NCI-H1105 treated with DMSO at 0.1 percent for 48 hours (cell line): Measurements from ENCODE around the gene MGAT4C.
"Not testable (repeated sequence)": the region's sequence is repeated elsewhere in the genome, so short reads cannot be mapped to it uniquely, and the experiment has no call there.

ENCODE experiments used
- DNase-seq: peaks from one replicate; lab custom pipeline; 2025; lab: John Stamatoyannopoulos, UW

MGAT4C gene

DNA sequence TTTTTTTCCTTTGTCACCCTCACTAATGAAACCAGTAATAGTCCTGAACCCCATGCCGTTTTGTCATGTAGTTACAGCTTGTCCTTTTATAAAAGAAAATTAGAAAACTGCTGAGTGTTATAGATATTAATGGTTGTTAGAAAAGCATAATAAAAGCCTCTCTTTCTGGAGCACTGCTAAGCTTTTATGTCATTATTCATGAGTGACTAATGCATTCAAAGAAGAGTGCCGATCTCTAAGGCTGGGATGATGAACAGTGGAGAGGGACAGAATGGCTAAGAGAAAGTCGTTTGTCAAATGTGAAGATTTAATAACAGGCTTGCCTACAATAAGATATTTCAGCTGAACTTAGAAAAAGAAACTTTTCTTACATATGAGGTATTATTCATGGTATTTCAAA, 121.6 kb downstream of the MGAT4C start:
- DNase-seq: peak; percentile 34

DNA sequence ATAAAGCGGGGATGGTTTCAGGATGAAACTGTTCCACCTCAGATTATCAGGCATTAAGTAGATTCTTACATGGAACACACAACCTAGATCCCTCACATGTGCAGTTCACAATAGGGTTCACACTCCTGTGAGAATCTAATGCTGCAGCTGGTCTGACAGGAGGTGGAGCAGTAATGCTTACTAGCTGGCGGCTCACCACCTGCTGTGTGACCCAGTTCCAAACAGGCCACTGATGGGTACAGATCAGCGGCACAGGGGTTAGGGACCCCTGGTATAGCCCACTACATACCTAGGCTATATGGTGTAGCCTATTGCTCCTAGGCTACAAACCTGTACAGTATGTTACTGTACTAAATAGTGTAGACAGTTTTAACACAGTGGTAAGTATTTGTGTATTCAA, 129.3 kb downstream of the MGAT4C start:
- not testable (repeated sequence) for DNase-seq

DNA sequence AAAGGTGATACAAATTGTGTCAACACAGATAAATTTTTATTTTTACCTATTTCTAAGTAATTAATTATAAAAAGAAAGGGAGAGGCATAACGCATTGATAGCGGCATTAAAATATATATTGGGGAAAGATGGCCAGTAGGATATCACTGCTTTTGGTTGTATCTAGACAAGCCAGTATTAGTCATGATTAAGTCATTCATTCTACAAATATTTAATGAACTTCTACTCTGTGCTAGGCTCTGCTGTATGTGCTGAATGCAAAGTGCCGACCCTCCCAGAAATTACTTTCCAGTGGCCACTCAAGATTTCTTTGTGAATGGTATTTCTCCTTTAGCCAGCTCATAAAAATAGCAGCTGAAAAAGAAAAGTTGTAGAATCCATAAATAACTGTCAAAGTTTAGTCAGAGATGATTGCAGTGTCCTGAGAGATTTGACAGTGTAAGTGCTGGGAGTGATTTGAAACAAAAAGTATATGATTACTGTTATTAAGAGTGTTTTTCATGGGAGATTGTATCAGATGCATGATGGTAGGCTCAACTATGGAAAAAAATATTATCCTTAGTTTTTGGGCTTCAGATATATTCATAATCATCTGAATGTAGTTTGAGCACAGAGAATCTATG, 133.2 kb downstream of the MGAT4C start:
- no peak for DNase-seq

DNA sequence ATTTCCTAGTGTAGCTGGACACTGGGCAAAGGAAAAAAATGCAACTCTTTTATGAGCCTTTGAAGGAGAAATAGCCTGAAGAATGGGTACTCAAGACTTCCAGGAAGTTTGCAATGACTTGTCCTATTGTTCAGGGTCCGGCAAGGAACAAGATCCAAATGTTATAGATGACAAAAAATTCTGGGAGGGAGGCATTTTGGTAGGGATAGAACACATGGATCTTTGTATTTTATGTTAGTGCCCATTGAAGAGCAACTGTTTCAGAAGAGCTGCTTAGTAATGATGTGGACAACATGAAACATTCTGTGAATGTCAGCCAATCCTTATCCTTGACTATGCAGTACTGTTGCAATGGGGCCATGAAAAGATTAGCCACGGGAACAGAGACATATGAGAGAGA, 138.0 kb downstream of the MGAT4C start:
- no peak for DNase-seq

DNA sequence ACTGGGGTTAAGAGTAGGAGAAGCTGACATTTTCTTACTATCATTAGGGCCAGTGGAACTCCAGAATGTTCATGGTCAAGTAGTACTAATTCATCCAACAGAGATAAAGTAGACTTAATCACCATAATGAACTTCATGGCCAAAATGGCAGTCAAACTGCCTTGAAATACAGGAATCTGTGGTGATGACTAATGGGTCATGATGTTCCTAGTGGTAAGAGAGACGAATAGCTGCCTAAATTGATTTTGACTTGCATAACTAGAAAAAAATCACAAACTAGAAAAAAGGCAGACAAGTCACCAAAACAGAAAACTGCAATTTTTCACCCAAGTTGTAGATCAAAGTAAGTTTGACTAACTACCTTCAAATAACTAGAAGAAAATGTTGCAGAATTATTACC, 138.5 kb downstream of the MGAT4C start:
- DNase-seq: no peak

DNA sequence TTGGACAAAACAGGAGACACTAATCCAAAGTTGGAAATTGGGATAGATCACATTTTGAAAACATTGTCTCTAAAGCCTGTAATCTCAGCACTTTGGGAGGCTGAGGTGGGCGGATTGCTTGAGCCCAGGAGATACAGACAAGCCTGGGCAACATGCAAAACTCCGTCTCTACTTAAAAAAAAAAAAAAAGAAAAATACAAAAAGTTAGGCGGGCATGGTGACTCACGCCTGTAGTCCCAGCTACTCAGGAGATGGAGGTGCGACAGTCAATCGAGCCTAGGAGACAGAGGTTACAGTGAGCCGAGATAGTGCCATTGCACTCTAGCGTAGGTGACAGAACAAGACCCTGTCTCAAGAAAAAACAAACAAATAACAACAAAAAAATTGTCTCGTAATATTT, 152.1 kb downstream of the MGAT4C start:
- no peak for DNase-seq

DNA sequence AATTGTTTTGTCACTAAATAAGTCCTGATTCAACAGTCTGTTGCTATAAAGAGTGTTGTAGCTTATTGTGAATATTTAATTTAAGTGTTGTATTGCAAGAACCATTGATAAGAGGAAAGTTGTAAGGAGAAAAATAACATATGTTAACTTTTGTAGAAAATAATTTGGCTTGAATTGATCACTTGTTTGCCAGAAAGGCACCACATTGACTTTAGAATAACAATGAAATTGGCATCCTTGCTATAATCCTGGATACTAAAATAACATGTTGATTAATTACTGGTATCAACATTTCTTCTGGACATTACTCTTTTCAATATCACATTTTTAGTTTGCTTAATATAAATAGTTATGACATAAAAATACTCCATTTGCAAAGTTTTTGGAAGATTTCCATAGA, 159.0 kb downstream of the MGAT4C start:
- DNase-seq: no peak

DNA sequence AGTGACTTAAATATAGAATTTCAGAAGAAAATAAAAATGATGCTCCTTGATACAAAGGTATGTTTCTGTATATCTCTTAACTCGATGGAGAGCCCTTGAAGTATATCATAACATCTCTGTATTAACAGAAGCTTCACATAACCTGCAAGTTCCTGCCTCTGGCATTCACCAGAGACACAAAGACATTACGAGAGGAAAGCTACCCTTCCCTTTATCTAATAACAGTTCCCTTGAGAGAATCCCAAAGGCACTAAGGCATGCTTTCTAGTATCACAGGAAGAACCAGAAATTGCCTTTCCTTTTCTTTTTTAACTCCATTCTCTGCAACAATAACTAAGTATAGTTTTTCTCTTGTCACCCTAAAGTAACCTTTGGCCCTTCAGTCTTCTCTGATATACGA, 164.5 kb downstream of the MGAT4C start:
- no peak for DNase-seq

DNA sequence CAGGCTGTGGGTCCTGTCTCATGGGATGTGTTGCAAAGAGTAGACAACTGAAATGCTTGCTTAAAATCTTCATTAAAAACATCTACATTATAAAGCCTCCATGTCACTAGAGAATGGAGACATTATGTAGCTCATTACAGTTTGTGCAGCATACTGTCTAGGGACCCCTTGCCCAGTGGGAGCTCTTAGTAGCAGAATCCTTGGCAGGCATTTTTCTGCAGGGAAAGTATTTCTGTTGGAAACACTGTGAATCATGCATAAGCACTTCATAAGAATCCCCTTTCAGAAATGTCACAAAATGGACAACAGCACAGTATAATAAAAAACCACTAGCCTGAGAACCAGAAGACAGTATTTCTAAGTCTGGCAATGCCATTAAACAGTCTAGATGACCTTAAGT, 174.3 kb downstream of the MGAT4C start:
- no peak for DNase-seq

DNA sequence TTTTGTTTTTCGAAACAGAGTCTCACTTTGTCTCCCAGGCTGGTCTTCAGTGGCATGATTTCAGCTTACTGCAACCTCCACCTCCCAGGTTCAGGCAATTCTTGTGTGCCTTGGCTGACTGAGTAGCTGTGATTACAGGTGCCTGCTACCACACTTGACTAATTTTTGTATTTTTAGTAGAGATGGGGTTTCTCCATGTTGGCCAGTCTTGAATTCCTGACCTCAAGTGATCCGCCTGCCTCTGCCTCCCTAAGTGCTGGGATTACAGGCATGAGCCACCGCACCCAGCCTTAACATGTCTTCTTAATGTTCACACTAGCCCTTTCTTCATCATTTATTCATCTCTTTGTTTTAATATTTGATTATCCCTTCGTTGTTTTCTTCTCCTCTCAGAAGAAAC, 197.1 kb downstream of the MGAT4C start:
- not testable (repeated sequence) for DNase-seq

DNA sequence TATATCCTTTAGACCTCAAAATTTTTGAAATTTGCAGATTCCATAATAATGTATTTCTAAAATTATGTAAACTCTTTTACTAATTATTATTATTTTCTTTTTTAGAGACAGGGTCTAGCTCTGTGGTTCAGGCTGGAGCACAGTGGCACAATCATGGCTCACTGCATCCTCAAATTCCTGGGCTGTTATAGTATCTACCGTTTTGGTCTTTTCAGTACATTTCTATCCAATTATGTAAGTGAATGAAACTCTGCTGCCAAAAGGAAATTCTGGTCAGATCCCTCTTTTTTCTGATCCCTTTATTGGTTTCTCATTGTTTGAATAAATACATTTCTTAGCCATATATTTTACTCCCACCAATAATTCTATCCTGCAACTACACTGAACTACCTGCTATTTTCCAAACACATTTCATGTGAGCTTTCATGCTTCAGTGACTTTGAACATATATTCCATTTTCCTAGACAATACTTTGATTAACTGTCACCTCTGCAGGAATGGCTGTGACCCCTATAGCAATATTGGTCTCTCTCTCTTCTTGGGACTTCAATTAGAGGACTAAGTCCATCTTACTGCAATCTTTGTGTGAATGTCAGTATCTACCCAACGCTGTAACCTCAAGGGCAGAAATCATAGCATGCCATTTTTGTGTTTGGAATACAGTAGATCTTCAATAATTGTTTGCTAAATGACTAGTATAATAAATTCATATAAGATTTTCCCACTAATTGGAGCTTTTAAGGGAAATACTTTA, 198.9 kb downstream of the MGAT4C start:
- DNase-seq: no peak

DNA sequence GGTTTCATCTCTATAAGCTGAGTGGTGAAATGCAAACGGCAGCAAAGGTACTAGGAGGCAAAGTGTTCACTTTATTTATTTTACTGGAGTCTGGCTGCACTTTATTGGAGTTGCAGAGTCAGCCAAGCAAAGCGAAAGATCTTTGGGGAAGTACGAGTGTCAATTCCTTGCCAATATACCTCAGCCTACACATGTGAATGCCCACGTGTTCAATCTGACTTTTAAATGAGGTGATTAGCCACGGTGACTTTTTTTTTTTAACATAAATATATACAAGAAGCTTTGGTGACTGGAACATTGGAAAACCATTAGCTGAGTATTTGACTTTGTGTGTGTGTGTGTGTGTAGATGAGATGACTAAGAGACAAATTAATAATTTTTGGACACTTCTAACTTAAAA, 203.3 kb downstream of the MGAT4C start:
- DNase-seq: no peak

DNA sequence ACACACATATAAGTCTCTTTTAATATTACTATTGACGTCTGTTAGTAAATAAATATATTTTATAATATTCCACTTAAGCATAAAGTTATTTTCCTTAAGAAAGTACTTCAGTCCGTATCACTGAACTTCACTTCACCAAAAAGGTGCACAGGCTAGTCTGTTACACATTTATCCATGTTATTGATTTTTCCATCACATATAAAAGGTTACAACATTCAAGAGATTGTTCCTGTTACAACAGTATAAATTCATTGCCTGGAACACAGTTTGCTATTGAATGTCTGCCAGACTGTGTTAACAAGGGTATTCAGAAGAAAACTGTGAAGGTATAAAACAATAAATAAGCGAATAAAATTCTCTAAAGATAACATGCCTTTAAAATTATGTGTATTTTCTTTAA, 206.2 kb downstream of the MGAT4C start:
- DNase-seq: no peak

DNA sequence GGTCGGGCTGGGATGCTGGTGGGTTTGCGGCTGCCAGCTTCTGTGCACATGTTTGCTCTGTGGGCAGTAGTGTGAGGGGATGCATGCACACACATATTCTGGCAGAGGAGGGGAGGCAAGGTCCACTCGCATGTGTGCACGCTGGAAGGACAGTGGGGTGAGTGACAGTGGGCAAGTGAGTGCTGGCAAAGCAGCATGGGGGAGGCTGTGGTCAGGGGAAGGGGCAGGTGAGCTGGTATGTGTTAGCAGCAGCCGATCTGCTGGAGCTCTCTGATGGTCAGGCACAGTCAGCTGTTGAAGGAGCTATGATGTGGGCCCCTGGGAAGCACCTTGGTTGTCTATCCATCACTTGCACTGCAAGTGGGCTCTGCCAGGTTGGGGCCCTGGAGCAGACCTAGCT, 211.8 kb downstream of the MGAT4C start:
- no peak for DNase-seq

DNA sequence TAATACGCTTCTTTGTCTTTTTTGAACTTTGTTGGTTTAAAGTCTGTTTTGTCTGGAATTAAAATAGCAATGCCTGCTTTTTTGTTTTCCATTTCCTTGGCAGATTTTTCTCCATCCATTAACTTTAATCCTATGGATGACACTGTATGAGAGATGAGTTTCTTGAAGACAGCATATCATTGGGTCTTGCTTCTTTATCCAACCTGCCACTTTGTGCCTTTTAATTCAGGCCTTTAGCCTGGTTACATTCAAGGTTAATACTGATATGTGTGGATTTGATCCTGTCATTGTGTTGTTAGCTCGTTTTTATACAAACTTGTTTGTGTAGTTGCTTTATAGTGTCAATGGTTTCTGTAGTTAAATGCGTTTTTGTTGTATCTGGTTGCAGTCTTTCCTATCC, 214.1 kb downstream of the MGAT4C start:
- no peak for DNase-seq

DNA sequence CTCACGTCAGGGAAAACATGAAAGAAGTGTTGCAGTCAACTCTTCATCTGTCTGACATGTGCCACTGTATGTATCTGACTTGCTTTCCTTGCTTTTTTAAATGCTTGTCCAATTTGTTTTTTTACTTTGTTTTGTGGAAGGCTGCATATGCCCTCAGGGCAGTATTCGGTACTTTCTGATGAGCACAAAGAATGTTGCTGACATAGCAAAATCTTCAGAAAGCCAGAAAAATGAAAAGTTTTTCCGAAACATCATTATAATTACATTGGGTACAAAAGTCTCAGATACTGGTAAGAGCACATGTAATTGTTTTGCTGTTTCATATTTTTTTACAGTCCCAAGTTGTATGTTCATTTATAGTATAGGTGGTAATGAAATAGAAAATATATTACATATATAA, 237.8 kb downstream of the MGAT4C start:
- DNase-seq: no peak

DNA sequence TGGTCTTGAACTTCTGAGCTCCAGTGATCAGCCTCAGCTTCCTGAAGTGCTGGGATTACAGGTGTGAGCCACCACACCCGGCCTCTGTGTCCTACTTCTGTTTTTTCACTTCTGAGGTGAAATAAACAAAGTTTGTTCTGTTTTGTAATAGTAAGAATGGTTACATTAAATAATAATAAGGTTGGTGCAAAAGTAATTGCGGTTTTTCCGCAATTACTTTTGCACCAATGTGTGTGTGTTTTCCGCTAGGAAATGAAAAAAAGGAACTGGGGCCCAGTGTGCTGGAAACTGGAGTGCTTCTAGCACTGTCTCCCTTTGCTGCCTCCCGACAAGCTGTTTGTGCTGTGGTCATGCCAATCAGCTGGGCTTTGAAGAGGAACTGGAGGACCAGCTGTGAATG, 241.2 kb downstream of the MGAT4C start:
- no peak for DNase-seq

DNA sequence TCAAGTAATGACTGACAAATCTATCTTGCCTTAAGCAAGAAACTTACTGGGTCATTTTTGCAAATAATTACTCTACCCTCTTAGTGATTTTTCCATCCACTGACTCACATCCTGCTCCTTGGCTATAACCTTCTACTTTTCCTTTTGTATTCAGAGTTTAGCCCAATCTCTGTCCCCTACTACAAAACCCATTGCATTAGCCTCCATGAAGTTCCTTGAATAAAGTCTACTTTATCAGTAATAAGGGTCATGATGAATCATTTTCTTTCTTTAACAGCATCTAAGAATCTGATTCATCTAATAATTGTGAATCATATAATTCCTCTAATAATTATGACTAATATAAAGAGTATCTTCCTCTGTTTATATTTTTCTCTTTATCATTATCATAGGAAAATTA, 249.5 kb downstream of the MGAT4C start:
- no peak for DNase-seq

DNA sequence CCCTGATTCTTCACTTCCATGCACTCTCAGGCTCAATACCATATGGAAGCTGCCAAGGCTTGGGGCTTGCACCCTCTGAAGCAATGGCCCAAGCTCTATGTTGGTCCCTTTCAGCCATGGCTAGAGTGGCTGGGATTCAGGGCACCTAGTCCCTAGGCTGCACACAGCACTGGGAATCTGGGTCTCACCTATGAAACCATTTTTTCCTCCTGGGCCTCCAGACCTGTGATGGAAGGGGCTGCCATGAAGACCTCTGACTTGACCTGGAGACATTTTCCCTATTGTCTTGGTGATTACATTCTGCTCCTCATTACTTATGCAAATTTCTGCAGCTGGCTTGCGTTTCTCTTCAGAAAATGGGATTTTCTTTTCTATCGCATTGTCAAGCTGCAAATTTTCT, 258.1 kb downstream of the MGAT4C start:
- no peak for DNase-seq

DNA sequence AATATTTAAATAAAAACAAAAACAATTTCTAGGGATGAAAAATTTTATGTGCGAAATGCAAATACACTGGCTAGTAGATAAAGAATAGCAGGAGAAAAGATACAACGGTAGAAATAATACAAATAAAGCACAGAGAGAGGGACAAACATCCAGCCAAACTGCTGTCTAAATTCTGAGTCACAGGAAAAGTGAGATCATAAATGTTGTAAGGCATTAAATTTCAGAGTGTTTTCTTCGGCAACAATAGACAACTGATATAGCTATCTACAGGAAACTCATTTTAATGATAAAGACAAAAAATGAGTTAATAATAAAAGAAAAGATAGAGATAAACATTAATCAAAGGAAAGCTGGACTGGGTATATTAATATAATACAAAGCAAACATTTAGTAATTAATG, 259.9 kb downstream of the MGAT4C start:
- no peak for DNase-seq

DNA sequence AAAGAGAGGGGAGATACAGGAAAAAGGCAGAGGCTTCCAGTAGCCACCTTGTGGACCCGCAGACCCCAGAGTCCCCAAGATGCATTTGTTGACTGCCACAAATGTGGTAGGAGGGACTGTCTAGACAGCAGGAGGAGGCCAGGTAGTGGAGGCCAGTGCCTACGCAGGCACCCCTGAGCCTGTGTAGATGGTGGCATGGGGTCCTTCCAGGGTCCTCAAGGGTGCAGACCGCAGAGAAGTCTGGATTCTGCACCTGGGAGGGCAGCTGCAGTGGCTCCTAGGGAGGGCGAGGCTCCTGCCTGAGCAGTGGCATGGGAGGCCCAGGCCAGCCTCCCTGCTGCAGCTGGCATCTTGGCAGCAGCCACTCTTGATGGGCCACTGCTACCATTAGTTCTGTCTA, 262.4 kb downstream of the MGAT4C start:
- no peak for DNase-seq

DNA sequence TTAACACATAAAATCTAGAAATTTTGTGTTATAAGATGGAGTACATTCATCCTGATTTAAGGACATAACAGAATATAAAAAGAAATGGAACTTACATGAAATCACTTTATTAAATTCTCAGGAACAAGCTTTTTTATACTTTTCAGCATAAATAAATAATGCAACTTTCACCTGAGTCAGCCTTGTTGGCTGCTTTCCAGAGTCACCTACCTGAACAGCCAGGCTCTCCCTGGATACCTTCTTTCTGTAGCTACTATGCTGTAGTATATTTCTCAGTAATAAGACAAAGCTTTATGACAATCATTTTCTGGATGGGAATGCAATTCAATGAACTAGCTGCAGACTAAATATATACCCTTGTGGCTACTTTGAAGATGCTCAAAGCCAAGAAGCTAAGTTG, 270.2 kb downstream of the MGAT4C start:
- DNase-seq: peak; percentile 36

DNA sequence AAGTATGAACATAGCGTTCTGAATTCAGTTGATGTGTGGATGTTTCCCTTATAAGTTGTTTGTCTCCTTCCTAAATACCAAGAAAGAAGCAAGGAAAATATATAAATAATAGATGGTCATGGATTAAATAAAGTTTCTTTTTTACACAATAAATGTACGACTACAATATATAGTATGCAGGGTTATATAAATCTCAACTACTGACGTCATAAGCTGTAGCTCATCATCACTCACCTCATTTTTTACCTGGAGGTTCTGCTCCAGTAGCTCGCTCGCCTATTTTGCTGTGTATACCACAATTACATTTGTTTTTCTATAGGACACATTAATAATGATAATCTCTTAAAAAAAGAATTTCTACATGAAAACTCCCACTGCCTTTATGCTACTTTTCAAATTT, 272.6 kb downstream of the MGAT4C start:
- no peak for DNase-seq

DNA sequence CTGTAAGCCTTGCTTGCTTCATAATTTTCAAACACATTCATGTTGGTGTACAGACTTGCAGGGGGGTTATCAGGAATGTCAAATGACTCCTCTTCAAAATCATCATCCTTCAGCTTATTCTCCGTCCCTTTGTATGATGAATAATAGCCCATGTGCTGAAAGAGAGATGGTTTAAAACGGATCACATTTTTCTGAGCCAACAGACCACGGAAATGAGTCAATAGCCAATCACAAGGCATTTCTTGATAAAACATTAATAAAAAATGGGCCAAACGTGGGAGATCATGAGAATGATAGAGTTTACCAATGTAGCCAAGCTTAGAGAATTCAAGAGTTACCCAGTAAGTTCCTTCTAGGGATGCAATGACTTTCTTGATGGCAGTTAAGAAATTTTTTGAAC, 276.6 kb downstream of the MGAT4C start:
- no peak for DNase-seq
